HTR-8/SVneo (cell line): Measurements from ENCODE around the gene UBE2K.
A peak's percentile ranks its signal among the peaks of the same experiment; 100 is the strongest.
"Not testable (repeated sequence)": the region's sequence is repeated elsewhere in the genome, so short reads cannot be mapped to it uniquely, and the experiment has no call there.

Experiments used
- DNase-seq: peaks from one replicate; pipeline ENCODE4 v3.0.0; 2011; ENCODE audit warnings: low spot score, mixed read lengths; ENCODE audit not compliant: insufficient read length
- FAIRE-seq: peaks from 2 replicates; lab custom pipeline; 2011; peaks lifted over from hg19 to GRCh38; lab: Jason Lieb, UNC

UBE2K gene

GRCh38 chr4:39697740-39698423 lies at the start of gene UBE2K:
UBE2K (plus strand) TSS chr4:39698136; CDS start chr4:39698328, 192 bp downstream.
- DNase-seq (peak; percentile 89), FAIRE-seq (peak; percentile 85)

- FAIRE-seq, result no peak
- DNase-seq, result no peak
These were observed 49.7 kb upstream of the UBE2K start for GRCh38 chr4:39648213-39648612.

DNA sequence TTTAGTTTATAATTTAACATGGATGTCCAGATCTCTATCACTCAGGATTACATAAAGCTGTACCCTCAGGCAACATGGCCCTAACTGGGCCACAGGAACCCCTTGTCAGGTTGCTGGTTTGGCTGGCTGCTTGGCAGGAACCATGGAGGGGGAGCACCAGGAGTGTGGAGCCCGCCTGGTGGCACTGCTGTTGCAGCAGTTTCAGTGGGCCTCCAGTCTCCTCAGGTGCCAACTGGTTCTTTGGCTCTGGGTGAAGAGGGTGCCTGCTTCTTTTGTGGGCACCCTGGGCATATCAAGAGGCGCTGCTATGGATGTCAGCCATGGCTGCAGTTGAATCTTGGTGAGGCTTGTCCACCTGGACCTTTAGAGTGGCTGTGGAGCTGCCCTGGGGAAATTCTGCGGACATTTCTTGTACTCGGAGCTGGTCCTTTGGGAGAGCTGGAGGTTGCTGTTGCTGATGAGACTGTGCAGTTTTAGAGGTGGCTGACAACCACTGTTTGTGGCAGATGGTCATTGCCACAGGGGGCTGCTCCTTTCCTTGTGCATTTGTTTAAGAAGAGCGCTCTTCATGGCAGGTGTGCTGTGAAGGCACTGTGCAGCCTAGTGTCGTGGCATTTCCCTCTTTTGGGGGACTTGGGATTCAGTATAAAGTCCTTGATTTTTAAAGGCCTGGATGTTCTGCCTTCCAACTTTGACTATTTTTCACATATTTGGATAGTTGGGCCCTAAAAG lies 48.9 kb upstream of the UBE2K start:
- DNase-seq, result no peak
- FAIRE-seq, result no peak

DNA sequence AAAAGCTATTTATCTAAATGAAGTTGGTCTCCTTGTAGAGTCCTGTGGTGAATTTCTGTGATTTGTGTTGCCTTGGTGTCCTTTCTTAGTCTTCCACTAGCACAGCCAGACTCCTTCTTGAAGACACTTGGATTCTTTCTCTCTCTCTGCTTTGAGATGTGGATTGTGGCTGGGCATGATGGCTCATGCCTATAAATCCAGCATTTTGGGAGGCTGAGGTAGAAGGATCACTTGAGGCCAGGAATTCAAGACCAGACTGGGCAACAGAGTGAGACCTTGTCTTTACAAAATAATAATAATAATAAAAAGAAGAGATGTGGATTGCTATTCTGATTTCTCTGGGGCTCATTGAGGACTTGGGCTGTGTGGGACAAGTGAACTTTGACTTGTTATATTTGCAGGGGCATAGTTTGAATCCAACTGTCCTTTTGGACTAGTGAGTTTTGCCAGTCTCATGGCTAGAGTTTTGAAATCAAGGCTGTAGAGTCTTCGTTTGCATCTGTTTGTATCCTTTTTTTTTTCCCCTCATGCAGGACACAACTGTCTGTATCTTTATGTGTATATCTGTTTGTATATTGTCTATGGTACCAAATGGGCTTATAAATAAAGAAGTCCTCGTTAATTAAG lies 48.2 kb upstream of the UBE2K start:
- DNase-seq (no peak), FAIRE-seq (no peak)

DNA sequence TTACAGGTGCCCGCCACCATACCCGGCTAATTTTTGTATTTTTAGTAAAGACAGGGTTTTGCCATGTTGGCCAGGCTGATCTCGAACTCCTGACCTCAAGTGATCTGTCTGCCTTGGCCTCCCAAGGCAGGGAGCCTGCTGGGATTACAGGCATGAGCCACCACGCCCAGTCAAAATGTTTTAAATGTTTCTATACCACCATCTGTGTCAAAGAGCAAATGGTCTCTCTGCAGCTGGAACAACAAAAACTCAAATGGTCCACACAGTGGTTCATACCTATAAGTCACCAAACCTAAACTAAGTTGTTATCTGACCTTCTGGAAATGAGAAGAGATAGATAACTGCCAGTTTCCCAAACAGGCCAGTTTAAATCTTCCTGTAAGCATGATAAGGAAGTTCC lies 46.4 kb upstream of the UBE2K start:
- not testable (repeated sequence) for DNase-seq, FAIRE-seq

DNA sequence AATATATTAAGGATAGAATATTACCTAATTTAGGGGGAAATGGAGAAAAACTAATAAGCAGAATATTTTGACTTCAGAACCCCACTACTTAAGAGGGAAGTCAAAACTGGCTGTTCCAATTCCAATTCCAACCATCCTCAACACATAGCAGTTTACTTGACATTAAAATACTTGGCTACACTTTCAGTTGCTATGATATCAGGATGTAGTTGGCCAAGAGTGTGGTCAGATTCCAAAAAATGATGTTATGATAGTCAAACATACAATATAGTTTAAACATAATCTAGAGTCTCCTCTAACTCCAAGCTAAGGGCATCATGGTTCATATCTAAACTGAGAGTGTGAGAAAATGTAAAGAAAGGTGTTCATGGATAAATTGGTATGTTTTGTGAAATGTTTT lies 42.7 kb upstream of the UBE2K start:
- no peak for FAIRE-seq
- no peak for DNase-seq

GRCh38 chr4:39655876-39656275 lies 42.1 kb upstream of the UBE2K start:
- FAIRE-seq (no peak), DNase-seq (no peak)

- DNase-seq, FAIRE-seq: not testable (repeated sequence)
These were observed 41.3 kb upstream of the UBE2K start for GRCh38 chr4:39656638-39657037.

DNA sequence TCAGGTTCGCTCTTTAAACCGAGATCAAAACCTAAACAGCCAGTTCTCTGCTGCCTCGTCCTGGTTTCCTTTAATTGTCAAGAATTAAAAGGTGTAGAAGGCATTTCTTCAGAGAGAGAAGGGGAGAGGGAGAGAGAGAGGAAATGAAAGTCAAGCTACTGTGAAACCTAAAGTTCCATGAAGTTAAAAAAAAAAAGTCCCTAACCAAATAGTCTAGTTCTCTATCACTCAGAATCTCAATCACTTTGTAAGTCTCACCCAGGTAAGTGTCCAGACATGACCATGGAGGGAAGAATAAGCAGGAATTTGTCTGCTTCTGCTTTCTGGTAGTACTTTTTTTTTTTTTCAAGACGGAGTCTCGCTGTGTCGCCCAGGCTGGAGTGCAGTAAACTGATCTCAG lies 40.5 kb upstream of the UBE2K start:
- DNase-seq (no peak), FAIRE-seq (no peak)

DNA sequence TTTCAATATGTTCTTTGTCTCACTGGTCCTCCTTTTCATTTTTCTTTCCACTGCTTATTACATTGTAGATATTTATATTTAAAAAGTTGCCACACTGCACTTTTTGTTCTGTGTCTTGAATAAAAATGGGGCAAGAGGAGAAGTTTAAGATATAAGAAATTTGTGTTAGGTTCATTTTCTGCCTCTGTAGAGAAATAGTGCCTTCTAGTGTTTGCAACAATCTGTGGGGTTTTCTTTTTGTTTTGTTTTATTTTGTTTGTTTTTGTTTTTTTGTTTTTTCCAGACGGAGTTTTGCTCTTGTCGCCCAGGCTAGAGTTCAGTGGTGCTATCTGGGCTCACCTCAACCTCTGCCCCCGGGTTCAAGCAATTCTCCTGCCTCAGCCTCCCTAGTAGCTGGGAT lies 39.2 kb upstream of the UBE2K start:
- DNase-seq (no peak), FAIRE-seq (no peak)

DNA sequence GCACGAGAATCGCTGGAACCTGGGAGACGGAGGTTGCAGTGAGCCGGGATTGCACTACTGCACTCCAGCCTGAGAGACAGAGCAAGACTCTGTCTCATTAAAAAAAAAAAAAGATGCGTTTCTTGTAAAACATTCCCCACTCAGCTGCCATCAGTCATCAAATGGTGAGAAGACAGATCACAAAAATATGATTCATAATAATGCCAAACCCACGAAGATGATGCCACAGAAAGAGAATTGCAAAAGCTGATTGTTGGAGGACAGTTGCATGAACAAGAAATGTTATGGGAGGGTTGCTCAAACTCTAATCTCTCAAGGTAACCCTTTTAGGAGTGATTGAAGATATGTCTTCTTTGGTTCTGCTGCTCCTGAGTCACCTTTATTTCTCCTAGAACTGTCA lies 37.9 kb upstream of the UBE2K start:
- DNase-seq, result no peak
- no peak for FAIRE-seq

- DNase-seq (no peak), FAIRE-seq (no peak)
These were observed 37.2 kb upstream of the UBE2K start for GRCh38 chr4:39660757-39661156.

- FAIRE-seq (no peak), DNase-seq (no peak)
These were observed 35.3 kb upstream of the UBE2K start for GRCh38 chr4:39662683-39663082.

- peak; percentile 44 for FAIRE-seq
These were observed 32.9 kb upstream of the UBE2K start for GRCh38 chr4:39664828-39665731.

GRCh38 chr4:39667706-39668105 lies 30.2 kb upstream of the UBE2K start:
- FAIRE-seq (no peak), DNase-seq (no peak)

More at GRCh38 chr4:39664828-39665731, 32.9 kb upstream of the UBE2K start:
- no peak for DNase-seq

DNA sequence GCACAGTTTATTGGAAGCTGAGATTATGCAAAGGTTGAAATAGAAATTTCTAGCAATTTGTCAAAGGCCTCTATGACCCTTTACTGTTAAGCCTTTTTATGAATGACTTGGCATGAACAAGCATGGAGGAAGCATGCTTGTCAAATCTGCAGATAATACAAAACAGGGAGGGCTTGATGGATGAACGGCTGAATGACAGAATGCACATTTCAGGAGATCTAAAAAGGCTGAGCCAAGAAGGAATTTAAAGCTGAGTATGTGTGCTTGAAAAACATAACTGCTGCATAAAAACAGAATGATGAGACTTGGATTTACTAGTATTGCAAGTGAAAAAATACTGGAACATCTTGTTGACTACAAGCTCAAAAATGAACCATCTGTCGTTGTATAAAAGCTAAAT lies 29.0 kb upstream of the UBE2K start:
- FAIRE-seq, result no peak
- DNase-seq, result no peak

- FAIRE-seq, DNase-seq: not testable (repeated sequence)
These were observed 27.6 kb upstream of the UBE2K start for GRCh38 chr4:39670296-39670695.

DNA sequence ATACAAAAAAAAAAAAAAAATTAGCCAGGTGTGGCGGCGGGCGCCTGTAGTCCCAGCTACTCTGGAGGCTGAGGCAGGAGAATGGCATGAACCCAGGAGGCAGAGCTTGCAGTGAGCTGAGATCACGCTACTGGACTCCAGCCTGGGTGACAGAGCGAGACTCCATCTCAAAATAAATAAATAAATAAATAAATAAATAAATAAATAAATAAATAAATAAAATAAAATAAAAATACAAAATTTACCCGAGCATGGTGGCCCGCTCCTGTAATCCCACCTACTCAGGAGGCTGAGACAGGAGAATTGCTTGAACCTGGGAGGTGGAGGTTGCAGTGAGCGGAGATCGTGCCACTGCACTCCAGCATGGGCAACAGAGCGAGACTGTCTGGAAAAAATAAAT lies 22.3 kb upstream of the UBE2K start:
- FAIRE-seq, DNase-seq: not testable (repeated sequence)

GRCh38 chr4:39681003-39681402 lies 16.9 kb upstream of the UBE2K start:
- DNase-seq, FAIRE-seq: not testable (repeated sequence)

DNA sequence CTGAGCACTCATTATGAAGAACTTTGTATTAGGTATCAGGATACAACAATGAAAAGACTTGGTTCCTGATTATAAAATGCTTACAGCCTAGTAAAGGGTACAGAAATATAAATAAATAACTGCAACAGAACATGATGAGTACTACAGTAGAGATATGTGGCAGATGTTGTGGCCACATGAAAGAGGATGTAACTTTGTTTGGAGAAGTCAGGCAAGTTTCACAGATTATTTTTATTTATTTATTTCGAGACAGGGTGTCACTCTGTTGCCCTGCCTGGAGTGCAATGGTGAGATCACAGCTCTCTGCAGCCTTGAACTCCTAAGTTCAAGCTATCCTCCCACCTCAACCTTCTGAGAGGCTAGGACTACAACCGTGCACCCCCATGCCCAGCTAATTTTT lies 15.8 kb upstream of the UBE2K start:
- no peak for FAIRE-seq
- no peak for DNase-seq
